ENCODE measurements around the gene SLC4A2. TPM values are rescaled to one million over a fixed set of nuclear protein-coding genes. Genes with fewer than 3 reads are reported as not detected.

Gene SLC4A2
- total and polyA plus RNA-seq, 2 of the 8 experiments (the other 6 are each of a cell fraction or from before 2014, with no cell fraction given) = 72.6 to 147 TPM

GRCh38 chr7:151100921-151101320, 41.5 kb downstream of the SLC4A2 start (continued):
- TF ChIP-seq MAX (IDR thresholded peaks at IDR 0.05) (no peak), SIN3A (conservative IDR thresholded peaks at IDR 0.05 in 1 of 2, IDR thresholded peaks at IDR 0.05 in 1 of 2; ENCODE audit: low read depth in 1 of 2, low read length in 2 of 2) (no peak), SAP30 (IDR thresholded peaks at IDR 0.05; ENCODE audit: insufficient read depth, insufficient replicate concordance, low read length) (no peak), SP1 (IDR thresholded peaks at IDR 0.05; ENCODE audit: low read depth, low read length) (no peak), CEBPB (IDR thresholded peaks at IDR 0.05; ENCODE audit: low read depth, low read length) (no peak), SIRT6 (IDR thresholded peaks at IDR 0.05; ENCODE audit: low read length) (no peak)

All from H1 (cell line).